Measurements from ENCODE around the gene DNAJC4. TPM values are rescaled to one million over a fixed set of nuclear protein-coding genes. Genes with fewer than 3 reads are reported as not detected.

The DNAJC4 gene
- total and polyA plus RNA-seq, 2 of the 8 experiments (the other 6 are each of a cell fraction or from before 2014, with no cell fraction given) = 14.6 to 31.0 TPM

DNA sequence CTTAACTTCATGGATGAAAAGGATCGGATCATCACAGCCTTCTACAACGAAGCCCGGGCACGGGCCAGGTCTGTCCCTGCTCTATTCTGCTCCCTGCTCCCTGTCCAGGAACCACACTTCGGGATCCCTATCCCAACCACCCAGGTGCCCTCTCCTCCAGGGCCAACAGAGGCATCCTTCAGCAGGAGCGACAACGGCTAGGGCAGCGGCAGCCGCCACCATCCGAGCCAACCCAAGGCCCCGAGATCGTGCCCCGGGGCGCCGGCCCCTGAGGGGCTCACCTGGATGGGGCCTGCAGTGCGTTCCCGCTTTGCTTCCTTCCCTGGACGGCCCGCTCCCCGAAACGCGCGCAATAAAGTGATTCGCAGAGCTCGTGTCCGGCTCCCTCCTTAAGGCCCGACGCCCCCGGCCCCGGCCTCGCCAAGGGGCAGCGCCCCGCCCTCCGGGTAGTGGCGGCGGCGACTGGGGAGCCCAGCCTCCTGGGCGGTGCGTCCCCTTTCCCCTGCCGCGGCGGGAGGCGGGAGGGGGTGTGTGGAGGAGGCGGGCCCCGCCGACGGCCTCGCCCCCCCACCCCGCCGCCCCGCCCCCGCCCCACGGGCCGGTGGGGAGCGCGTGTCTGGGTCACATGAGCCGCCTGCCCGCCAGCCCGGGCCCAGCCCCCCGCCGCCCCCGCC lies 3.7 kb downstream of the DNAJC4 start, which contains the start of gene VEGFB (continued):
- TF ChIP-seq, protein P1, sequence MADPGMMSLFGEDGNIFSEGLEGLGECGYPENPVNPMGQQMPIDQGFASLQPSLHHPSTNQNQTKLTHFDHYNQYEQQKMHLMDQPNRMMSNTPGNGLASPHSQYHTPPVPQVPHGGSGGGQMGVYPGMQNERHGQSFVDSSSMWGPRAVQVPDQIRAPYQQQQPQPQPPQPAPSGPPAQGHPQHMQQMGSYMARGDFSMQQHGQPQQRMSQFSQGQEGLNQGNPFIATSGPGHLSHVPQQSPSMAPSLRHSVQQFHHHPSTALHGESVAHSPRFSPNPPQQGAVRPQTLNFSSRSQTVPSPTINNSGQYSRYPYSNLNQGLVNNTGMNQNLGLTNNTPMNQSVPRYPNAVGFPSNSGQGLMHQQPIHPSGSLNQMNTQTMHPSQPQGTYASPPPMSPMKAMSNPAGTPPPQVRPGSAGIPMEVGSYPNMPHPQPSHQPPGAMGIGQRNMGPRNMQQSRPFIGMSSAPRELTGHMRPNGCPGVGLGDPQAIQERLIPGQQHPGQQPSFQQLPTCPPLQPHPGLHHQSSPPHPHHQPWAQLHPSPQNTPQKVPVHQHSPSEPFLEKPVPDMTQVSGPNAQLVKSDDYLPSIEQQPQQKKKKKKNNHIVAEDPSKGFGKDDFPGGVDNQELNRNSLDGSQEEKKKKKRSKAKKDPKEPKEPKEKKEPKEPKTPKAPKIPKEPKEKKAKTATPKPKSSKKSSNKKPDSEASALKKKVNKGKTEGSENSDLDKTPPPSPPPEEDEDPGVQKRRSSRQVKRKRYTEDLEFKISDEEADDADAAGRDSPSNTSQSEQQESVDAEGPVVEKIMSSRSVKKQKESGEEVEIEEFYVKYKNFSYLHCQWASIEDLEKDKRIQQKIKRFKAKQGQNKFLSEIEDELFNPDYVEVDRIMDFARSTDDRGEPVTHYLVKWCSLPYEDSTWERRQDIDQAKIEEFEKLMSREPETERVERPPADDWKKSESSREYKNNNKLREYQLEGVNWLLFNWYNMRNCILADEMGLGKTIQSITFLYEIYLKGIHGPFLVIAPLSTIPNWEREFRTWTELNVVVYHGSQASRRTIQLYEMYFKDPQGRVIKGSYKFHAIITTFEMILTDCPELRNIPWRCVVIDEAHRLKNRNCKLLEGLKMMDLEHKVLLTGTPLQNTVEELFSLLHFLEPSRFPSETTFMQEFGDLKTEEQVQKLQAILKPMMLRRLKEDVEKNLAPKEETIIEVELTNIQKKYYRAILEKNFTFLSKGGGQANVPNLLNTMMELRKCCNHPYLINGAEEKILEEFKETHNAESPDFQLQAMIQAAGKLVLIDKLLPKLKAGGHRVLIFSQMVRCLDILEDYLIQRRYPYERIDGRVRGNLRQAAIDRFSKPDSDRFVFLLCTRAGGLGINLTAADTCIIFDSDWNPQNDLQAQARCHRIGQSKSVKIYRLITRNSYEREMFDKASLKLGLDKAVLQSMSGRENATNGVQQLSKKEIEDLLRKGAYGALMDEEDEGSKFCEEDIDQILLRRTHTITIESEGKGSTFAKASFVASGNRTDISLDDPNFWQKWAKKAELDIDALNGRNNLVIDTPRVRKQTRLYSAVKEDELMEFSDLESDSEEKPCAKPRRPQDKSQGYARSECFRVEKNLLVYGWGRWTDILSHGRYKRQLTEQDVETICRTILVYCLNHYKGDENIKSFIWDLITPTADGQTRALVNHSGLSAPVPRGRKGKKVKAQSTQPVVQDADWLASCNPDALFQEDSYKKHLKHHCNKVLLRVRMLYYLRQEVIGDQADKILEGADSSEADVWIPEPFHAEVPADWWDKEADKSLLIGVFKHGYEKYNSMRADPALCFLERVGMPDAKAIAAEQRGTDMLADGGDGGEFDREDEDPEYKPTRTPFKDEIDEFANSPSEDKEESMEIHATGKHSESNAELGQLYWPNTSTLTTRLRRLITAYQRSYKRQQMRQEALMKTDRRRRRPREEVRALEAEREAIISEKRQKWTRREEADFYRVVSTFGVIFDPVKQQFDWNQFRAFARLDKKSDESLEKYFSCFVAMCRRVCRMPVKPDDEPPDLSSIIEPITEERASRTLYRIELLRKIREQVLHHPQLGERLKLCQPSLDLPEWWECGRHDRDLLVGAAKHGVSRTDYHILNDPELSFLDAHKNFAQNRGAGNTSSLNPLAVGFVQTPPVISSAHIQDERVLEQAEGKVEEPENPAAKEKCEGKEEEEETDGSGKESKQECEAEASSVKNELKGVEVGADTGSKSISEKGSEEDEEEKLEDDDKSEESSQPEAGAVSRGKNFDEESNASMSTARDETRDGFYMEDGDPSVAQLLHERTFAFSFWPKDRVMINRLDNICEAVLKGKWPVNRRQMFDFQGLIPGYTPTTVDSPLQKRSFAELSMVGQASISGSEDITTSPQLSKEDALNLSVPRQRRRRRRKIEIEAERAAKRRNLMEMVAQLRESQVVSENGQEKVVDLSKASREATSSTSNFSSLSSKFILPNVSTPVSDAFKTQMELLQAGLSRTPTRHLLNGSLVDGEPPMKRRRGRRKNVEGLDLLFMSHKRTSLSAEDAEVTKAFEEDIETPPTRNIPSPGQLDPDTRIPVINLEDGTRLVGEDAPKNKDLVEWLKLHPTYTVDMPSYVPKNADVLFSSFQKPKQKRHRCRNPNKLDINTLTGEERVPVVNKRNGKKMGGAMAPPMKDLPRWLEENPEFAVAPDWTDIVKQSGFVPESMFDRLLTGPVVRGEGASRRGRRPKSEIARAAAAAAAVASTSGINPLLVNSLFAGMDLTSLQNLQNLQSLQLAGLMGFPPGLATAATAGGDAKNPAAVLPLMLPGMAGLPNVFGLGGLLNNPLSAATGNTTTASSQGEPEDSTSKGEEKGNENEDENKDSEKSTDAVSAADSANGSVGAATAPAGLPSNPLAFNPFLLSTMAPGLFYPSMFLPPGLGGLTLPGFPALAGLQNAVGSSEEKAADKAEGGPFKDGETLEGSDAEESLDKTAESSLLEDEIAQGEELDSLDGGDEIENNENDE (IDR thresholded peaks at IDR 0.05; ENCODE audit: insufficient replicate concordance, low read length) = no peak
- no peak for TF ChIP-seq ASH2L (IDR thresholded peaks at IDR 0.05; ENCODE audit: low read length)
- no peak for TF ChIP-seq CTBP2 (IDR thresholded peaks at IDR 0.05; ENCODE audit: borderline replicate concordance, insufficient read depth, insufficient read length, low read length)
- TF ChIP-seq GTF2F1 (IDR thresholded peaks at IDR 0.05; ENCODE audit: borderline replicate concordance, low read depth, low read length) = no peak
- no peak for TF ChIP-seq SP1 (IDR thresholded peaks at IDR 0.05; ENCODE audit: low read depth, low read length)
- no peak for TF ChIP-seq CBX5 (IDR thresholded peaks at IDR 0.05; ENCODE audit: low read depth, low read length)
- peak; percentile 3 for TF ChIP-seq EZH2 (IDR thresholded peaks at IDR 0.05; ENCODE audit: low read depth, low read length, severe bottlenecking)
- TF ChIP-seq NANOG (IDR thresholded peaks at IDR 0.05; ENCODE audit: insufficient read depth, low read depth, low read length, poor library complexity, severe bottlenecking) = no peak
- TF ChIP-seq RAD21 (IDR thresholded peaks at IDR 0.05 in 1 of 2, conservative IDR thresholded peaks at IDR 0.05 in 1 of 2; ENCODE audit: low read depth in 2 of 2, low read length in 2 of 2) = no peak
- 0 out of 2 replicates have a peak, but pooled peaks have one; percentile 6 for TF ChIP-seq CREB1 (IDR thresholded peaks at IDR 0.05)

Data from H1 (cell line).